Astrocyte (in vitro differentiated cells and primary cell): Measurements from ENCODE around the gene SLC22A5.

Experiments
- CTCF ChIP-seq: IDR thresholded peaks from 2 replicates; pipeline ENCODE4 v1.5.1; 2011; ENCODE audit warnings: low read depth, mild to moderate bottlenecking, inconsistent platforms, low read length, moderate library complexity; ENCODE audit not compliant: insufficient read depth
- EZH2 ChIP-seq: IDR thresholded peaks from 2 replicates; pipeline ENCODE4 v1.6.1; 2012; ENCODE audit warnings: mild to moderate bottlenecking, low read length, inconsistent platforms; ENCODE audit not compliant: insufficient read depth

DNA sequence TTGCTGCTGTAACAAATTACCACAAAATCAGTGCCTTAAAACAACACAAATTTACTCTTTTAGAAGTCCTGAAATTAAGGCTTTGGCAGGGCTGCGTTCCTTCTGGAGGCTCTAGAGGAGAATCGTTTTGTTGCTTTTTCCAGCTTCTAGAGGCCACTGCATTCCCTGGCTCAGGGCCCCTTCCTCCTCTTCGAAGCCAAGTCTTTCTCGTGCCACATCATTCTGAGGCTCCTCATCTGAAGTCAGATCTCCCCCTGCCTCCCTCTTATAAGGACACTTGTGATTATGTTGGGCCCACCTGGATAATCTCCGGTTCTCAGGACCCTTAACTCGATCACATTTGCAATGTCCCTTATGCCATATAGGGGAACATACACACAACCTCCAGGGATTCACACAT, 48.0 kb downstream of the SLC22A5 start:
- TF ChIP-seq CTCF (no peak), EZH2 (no peak)
